ENCODE data around the gene CDKL4. TPM values are rescaled to one million over a fixed set of nuclear protein-coding genes. Genes with fewer than 3 reads are reported as not detected.
"Not testable (repeated sequence)": the region's sequence is repeated elsewhere in the genome, so short reads cannot be mapped to it uniquely, and the experiment has no call there.

CDKL4 gene
- total RNA-seq, 1 experiment from 2014 or later, result not detected

- no peak for DNase-seq (ENCODE audit: low read depth)
Measured at GRCh38 chr2:39179974-39180960, 63.5 kb downstream of the CDKL4 start.

GRCh38 chr2:39178756-39179155, 65.0 kb downstream of the CDKL4 start:
- no peak for DNase-seq (ENCODE audit: low read depth)

- no peak for DNase-seq (ENCODE audit: low read depth)
Measured at GRCh38 chr2:39176997-39177396, 66.8 kb downstream of the CDKL4 start.

GRCh38 chr2:39175026-39175812, 68.6 kb downstream of the CDKL4 start:
- peak; percentile 25 for DNase-seq (ENCODE audit: low read depth)

GRCh38 chr2:39174022-39174421, 69.7 kb downstream of the CDKL4 start:
- DNase-seq (ENCODE audit: low read depth), result no peak

- not testable (repeated sequence) for DNase-seq (ENCODE audit: low read depth)
Measured at GRCh38 chr2:39172047-39172706, 71.6 kb downstream of the CDKL4 start.

GRCh38 chr2:39171621-39172020, 72.1 kb downstream of the CDKL4 start:
- DNase-seq (ENCODE audit: low read depth), result no peak

- DNase-seq (ENCODE audit: low read depth), result no peak
Measured at GRCh38 chr2:39164089-39164488, 79.7 kb downstream of the CDKL4 start.

GRCh38 chr2:39160982-39161381, 82.8 kb downstream of the CDKL4 start:
- no peak for DNase-seq (ENCODE audit: low read depth)

- DNase-seq (ENCODE audit: low read depth), result no peak
Measured at GRCh38 chr2:39159283-39159682, 84.5 kb downstream of the CDKL4 start.

GRCh38 chr2:39158351-39158750, 85.4 kb downstream of the CDKL4 start:
- DNase-seq (ENCODE audit: low read depth), result peak; percentile 10

- DNase-seq (ENCODE audit: low read depth), result no peak
Measured at GRCh38 chr2:39156846-39157245, 86.9 kb downstream of the CDKL4 start.

- DNase-seq (ENCODE audit: low read depth), result no peak
Measured at GRCh38 chr2:39156107-39156506, 87.7 kb downstream of the CDKL4 start.

GRCh38 chr2:39155573-39155972, 88.2 kb downstream of the CDKL4 start:
- DNase-seq (ENCODE audit: low read depth), result not testable (repeated sequence)

GRCh38 chr2:39154944-39155343, 88.8 kb downstream of the CDKL4 start:
- DNase-seq (ENCODE audit: low read depth), result no peak

- no peak for DNase-seq (ENCODE audit: low read depth)
Measured at GRCh38 chr2:39153312-39153711, 90.5 kb downstream of the CDKL4 start.

- DNase-seq (ENCODE audit: low read depth), result no peak
Measured at GRCh38 chr2:39152504-39152903, 91.3 kb downstream of the CDKL4 start.

GRCh38 chr2:39150890-39151497, 92.8 kb downstream of the CDKL4 start:
- DNase-seq (ENCODE audit: low read depth), result no peak

- DNase-seq (ENCODE audit: low read depth), result no peak
Measured at GRCh38 chr2:39150102-39150562, 93.6 kb downstream of the CDKL4 start.

GRCh38 chr2:39146630-39147029, 97.1 kb downstream of the CDKL4 start:
- no peak for DNase-seq (ENCODE audit: low read depth)

- no peak for DNase-seq (ENCODE audit: low read depth)
Measured at GRCh38 chr2:39145906-39146421, 97.8 kb downstream of the CDKL4 start.

All from LHCN-M2 (cell line).